IgD-negative memory B cell (primary cell): ENCODE data around the gene ASTN1. TPM values are rescaled to one million over a fixed set of nuclear protein-coding genes. Genes with fewer than 3 reads are reported as not detected.
A peak's percentile ranks its signal among the peaks of the same experiment; 100 is the strongest.

Source experiments
- H3K27ac Mint-ChIP-seq, 3 donors: one replicate each; pipeline ENCODE4 v1.8.0; 2020 to 2022; ENCODE audit warnings: mild to moderate bottlenecking in 3 of 3, mixed read lengths in 3 of 3, moderate library complexity in 1 of 3
- H3K27me3 Mint-ChIP-seq: one replicate; pipeline ENCODE4 v1.8.0; 2021; ENCODE audit warnings: mixed read lengths
- H3K36me3 Mint-ChIP-seq: one replicate; pipeline ENCODE4 v1.8.0; 2020; ENCODE audit warnings: mild to moderate bottlenecking, mixed read lengths
- H3K4me1 Mint-ChIP-seq, 3 donors: one replicate each; pipeline ENCODE4 v1.8.0; 2020 to 2022; ENCODE audit warnings: mixed read lengths in 3 of 3, mild to moderate bottlenecking in 1 of 3
- H3K4me3 Mint-ChIP-seq, 4 donors: one replicate each; pipeline ENCODE4 v1.8.0; 2020 to 2022; ENCODE audit warnings: mild to moderate bottlenecking in 4 of 4, mixed read lengths in 4 of 4, moderate library complexity in 3 of 4
- H3K9me3 Mint-ChIP-seq, 3 donors: one replicate each; pipeline ENCODE4 v1.8.0; 2020 to 2021; ENCODE audit warnings: mixed read lengths in 3 of 3, mild to moderate bottlenecking in 1 of 3
- polyA plus RNA-seq: library from polyadenylated mRNA; unstranded; fragments of 300-500 nt; fragmentation: Illumina TruSeq; gene quantifications from one replicate; pipeline ENCODE4 v1.2.3, GENCODE V29; 2021

The ASTN1 gene
- polyA plus RNA-seq, 1 donor from 2014 or later: not detected

DNA sequence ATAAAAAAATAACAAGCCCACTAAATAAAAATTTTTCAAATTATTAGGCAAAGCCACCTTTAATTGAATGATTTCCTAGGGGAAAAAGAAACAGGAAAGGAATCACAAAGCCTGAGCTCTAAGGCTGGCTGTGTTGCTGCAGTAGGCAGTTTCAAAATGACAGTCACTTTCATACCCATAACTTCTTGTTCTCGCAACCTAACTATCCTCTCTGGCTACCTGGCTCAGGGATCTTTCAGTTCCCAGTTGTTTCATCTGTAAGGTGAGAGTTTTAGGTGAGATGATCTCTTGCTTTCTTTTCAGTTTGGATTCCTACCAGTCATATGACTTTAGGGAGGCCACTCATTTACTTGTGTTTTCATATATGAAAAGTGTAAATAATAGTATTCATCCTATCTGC, 226.1 kb downstream of the ASTN1 start:
- Mint-ChIP-seq H3K9me3 (peaks cover 0 to 3% (median under 1%) of the 10 kb centered on the region in 3 donors), H3K4me1 (no peaks in the 10 kb centered on the region), H3K36me3 (no peaks in the 10 kb centered on the region), H3K27ac (no peak overlapping the region), H3K4me3 (no peak overlapping the region), H3K27me3 (peaks cover 2% of the 10 kb centered on the region)

DNA sequence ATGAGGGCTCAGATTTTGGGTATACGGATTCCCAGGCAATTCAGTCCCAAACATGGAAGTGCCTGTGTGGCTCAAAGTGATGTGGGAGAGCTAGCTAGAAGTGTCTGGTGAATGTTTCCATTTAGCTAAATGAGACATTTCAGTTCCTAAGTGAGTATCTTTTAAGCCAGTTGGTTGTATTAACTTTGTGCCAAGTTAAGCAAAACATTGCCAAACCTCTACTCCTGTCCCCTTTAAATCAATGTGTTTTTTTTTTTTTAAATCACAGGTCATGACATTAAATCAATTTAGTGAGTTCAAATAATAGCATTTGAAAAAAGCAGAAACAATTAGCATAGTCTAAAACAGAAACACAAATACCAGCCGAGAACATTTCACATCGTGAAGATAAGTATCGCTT, 230.1 kb downstream of the ASTN1 start:
- no peak overlapping the region for H3K27ac Mint-ChIP-seq
- no peak overlapping the region for H3K4me3 Mint-ChIP-seq
- H3K4me1 Mint-ChIP-seq: peaks cover 0 to under 1% (median 0%) of the 10 kb centered on the region in 3 donors
- H3K9me3 Mint-ChIP-seq: peaks cover 0 to 1% (median 0%) of the 10 kb centered on the region in 3 donors
- peaks cover 2% of the 10 kb centered on the region for H3K36me3 Mint-ChIP-seq
- peaks cover 3% of the 10 kb centered on the region for H3K27me3 Mint-ChIP-seq

GRCh38 chr1:176932114-176933104, 232.1 kb downstream of the ASTN1 start:
- Mint-ChIP-seq H3K4me3 (no peak overlapping the region), H3K27ac (no peak overlapping the region), H3K4me1 (peaks cover 0 to 1% (median 0%) of the 10 kb centered on the region in 3 donors), H3K36me3 (peaks cover 2% of the 10 kb centered on the region), H3K27me3 (peaks cover 6% of the 10 kb centered on the region), H3K9me3 (peaks cover 0 to 1% (median 0%) of the 10 kb centered on the region in 3 donors)

DNA sequence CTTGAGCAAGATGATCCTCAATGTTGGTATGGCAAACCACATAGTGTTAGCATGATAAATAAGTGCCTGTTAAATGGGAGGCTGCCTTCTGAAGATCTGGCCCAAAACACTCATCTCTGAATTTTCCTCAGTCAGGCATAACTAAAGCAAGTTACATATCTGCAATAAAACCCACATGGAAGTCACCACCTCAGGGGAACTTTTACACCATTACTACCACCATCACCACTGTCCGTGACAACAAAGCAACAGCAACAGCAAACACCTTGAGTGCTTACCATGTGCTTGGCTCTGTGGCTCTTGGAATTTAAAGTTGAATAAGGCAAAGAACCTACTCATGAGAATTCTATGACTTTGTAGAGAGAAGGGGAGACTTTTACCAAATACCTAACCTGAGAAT, 233.0 kb downstream of the ASTN1 start:
- peaks cover 6% of the 10 kb centered on the region for H3K27me3 Mint-ChIP-seq
- no peak overlapping the region for H3K27ac Mint-ChIP-seq
- H3K4me1 Mint-ChIP-seq: peaks cover 0 to 1% (median 0%) of the 10 kb centered on the region in 3 donors
- H3K36me3 Mint-ChIP-seq: peaks cover 2% of the 10 kb centered on the region
- no peak overlapping the region for H3K4me3 Mint-ChIP-seq
- peaks cover 0 to 1% (median 0%) of the 10 kb centered on the region in 3 donors for H3K9me3 Mint-ChIP-seq

- Mint-ChIP-seq H3K36me3 (peaks cover 2% of the 10 kb centered on the region), H3K27ac (no peak overlapping the region), H3K4me3 (no peak overlapping the region), H3K27me3 (peaks cover 7% of the 10 kb centered on the region), H3K9me3 (peaks cover 0 to 1% (median 0%) of the 10 kb centered on the region in 3 donors), H3K4me1 (peaks cover 0 to 1% (median 0%) of the 10 kb centered on the region in 3 donors)
Observed at GRCh38 chr1:176926330-176927086, 238.0 kb downstream of the ASTN1 start.

- Mint-ChIP-seq H3K4me1 (peaks cover 0 to 1% (median 0%) of the 10 kb centered on the region in 3 donors), H3K27me3 (peaks cover 7% of the 10 kb centered on the region), H3K9me3 (peaks cover 0 to 1% (median 0%) of the 10 kb centered on the region in 3 donors), H3K36me3 (no peaks in the 10 kb centered on the region), H3K27ac (no peak overlapping the region), H3K4me3 (no peak overlapping the region)
Observed at GRCh38 chr1:176925223-176925622, 239.3 kb downstream of the ASTN1 start.

DNA sequence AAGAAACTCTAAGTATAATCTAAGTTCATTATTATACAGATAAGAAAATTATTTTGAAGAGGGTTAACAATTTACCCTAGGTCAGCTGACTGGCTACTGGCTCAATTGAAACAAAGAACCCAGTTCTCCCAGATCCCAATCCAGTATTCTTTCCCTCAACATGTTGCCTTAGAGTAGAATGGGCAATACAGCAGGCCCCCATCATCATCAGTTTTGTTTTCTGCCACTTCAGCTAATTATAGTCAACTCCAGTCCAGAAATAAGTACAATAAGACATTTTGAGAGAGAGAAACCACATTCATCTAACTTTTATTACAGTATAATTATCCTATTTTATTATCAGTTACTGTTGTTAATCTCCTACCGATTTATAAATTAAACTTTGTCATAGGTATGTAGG, 241.2 kb downstream of the ASTN1 start:
- H3K27me3 Mint-ChIP-seq: peaks cover 2% of the 10 kb centered on the region
- H3K4me3 Mint-ChIP-seq: no peak overlapping the region
- H3K9me3 Mint-ChIP-seq: no peaks in the 10 kb centered on the region
- H3K27ac Mint-ChIP-seq: no peak overlapping the region
- H3K36me3 Mint-ChIP-seq: no peaks in the 10 kb centered on the region
- peaks cover 0 to 3% (median 0%) of the 10 kb centered on the region in 3 donors for H3K4me1 Mint-ChIP-seq

DNA sequence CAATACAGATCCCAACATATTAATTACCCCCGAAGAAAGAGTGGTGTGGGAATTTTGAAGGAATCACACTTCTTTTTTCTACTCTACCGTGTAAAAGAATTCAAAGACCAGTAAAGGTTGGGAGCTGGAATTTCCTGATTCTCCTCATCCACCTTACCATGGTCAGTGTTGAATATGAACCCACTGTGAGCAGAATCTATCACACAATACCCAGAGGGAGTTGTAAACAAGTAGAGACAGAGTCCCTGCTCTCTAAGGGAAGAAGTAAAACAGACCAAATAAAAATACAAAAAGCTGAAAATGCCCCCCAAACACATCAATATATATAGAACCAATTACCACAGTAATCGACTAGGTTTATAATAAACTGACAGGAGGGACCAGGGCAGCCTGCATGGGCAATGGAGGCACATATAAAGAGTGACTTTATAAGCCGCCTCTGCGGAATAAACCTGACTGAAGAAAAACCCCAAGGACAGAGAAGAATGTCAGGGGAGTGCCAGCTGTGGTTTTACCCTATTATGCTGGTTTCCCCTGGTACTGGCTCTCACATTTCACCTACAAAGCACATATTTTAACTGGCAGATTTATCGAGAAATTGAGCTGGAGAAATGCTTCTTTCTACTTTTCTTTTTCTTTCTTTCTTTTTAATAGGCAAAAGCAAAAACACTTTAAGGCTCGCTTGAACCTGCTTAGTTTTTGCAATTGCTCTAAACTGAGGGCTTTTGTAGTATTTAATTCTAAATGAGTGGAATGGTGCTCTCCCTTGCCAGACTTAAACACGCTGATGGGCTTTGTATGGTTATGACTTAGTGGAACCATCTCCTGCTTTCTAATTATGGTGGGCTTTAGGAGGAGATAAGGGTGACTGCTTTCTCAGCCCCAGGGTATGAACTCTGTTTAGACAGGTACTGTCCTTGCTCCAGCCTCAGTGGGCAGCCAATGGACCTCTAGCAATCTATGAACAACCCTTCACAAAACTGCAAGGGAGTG, 244.8 kb downstream of the ASTN1 start:
- H3K27me3 Mint-ChIP-seq: peaks cover 6% of the 10 kb centered on the region
- H3K9me3 Mint-ChIP-seq: peaks cover 0 to 1% (median 0%) of the 10 kb centered on the region in 3 donors
- no peak overlapping the region for H3K4me3 Mint-ChIP-seq
- peaks cover 1% of the 10 kb centered on the region for H3K36me3 Mint-ChIP-seq
- peaks cover 0 to 8% (median 0%) of the 10 kb centered on the region in 3 donors for H3K4me1 Mint-ChIP-seq
- no peak overlapping the region for H3K27ac Mint-ChIP-seq

DNA sequence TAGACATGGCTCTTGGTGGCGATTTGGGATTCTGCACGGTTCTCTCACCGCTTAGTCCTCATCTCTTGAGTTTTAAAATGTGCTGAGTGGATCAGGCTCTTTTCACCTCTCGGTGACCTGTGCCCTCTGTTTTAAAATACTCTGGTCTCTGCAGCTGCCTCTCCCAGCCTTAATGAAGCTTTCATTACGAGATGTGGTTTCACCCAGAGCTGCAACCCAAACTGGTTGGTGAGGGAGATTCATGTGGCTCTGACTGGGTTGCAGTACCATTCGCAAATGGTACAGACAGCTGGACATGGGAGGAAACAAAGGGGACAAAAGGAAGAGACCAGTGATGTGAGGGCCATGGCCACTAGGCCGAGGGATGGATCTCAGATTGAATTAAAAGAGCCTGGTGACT, 258.9 kb downstream of the ASTN1 start:
- H3K4me3 Mint-ChIP-seq: no peak overlapping the region
- H3K9me3 Mint-ChIP-seq: peaks cover 0 to 3% (median 0%) of the 10 kb centered on the region in 3 donors
- H3K36me3 Mint-ChIP-seq: no peaks in the 10 kb centered on the region
- H3K27me3 Mint-ChIP-seq: peaks cover 13% of the 10 kb centered on the region
- no peaks in the 10 kb centered on the region for H3K4me1 Mint-ChIP-seq
- H3K27ac Mint-ChIP-seq: no peak overlapping the region

GRCh38 chr1:176904057-176904751, 260.3 kb downstream of the ASTN1 start:
- Mint-ChIP-seq H3K9me3 (peaks cover 0 to 3% (median 0%) of the 10 kb centered on the region in 3 donors), H3K36me3 (no peaks in the 10 kb centered on the region), H3K4me1 (no peaks in the 10 kb centered on the region), H3K27me3 (peaks cover 13% of the 10 kb centered on the region), H3K27ac (no peak overlapping the region), H3K4me3 (no peak overlapping the region)

- Mint-ChIP-seq H3K27me3 (peaks cover 13% of the 10 kb centered on the region), H3K4me3 (no peak overlapping the region), H3K4me1 (no peaks in the 10 kb centered on the region), H3K27ac (no peak overlapping the region), H3K36me3 (no peaks in the 10 kb centered on the region), H3K9me3 (peaks cover 0 to 3% (median 0%) of the 10 kb centered on the region in 3 donors)
Observed at GRCh38 chr1:176903474-176903873, 261.0 kb downstream of the ASTN1 start.

DNA sequence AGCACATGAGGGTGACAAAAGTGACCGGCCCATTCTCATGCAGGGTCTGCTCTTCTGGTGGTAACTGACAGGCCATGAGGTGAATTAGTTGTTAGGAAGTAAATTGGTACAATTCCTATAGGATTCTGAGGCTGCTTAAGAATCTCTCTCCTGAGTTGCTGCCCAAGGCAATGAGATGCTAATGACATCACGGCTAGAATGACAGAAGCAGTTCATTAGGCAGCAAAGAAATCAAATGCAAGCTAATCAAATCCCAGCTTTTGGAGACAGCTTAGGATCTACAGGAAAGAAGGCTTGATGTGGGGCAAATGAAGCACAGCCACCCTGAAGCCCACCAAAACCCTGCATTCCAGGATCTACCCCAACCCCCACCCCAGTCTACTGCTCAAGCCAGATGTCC, 265.2 kb downstream of the ASTN1 start:
- Mint-ChIP-seq H3K4me3 (no peak overlapping the region), H3K4me1 (peaks cover 3 to 5% (median 4%) of the 10 kb centered on the region in 3 donors), H3K9me3 (no peaks in the 10 kb centered on the region), H3K27ac (no peak overlapping the region), H3K36me3 (no peaks in the 10 kb centered on the region), H3K27me3 (peaks cover 16% of the 10 kb centered on the region)

GRCh38 chr1:176897350-176898236, 266.9 kb downstream of the ASTN1 start:
- no peak overlapping the region for H3K27ac Mint-ChIP-seq
- H3K36me3 Mint-ChIP-seq: no peaks in the 10 kb centered on the region
- peaks cover 3 to 5% (median 4%) of the 10 kb centered on the region in 3 donors for H3K4me1 Mint-ChIP-seq
- peak overlapping the region in 1 of 4 donors; percentile 38 for H3K4me3 Mint-ChIP-seq
- H3K9me3 Mint-ChIP-seq: no peaks in the 10 kb centered on the region
- H3K27me3 Mint-ChIP-seq: peaks cover 15% of the 10 kb centered on the region
